Aorta (tissue), 5 donors: ENCODE results near the gene OR51A7. TPM values are rescaled to one million over a fixed set of nuclear protein-coding genes. Genes with fewer than 3 reads are reported as not detected.
"Not testable (repeated sequence)": the region's sequence is repeated elsewhere in the genome, so short reads cannot be mapped to it uniquely, and the experiment has no call there.

Source experiments
- ATAC-seq: fragments of 200-7000 bp; cut with Tn5 transposase; one replicate; pipeline ENCODE4 v1.9.1; 2022; ENCODE audit warnings: moderate library complexity; ENCODE audit not compliant: low FRiP score
- DNase-seq, 2 donors: peaks; one replicate each; pipeline ENCODE4 v3.0.0-alpha.2; 2020
- H3K27ac ChIP-seq, 2 donors: one replicate each; pipeline ENCODE4 v1.5.1; 2013; ENCODE audit warnings: low read length in 2 of 2, mild to moderate bottlenecking in 2 of 2, moderate library complexity in 2 of 2, control low read depth in 1 of 2, inconsistent platforms in 1 of 2, low read depth in 1 of 2
- H3K27me3 ChIP-seq, 2 donors: one replicate each; pipeline ENCODE4 v1.6.1; 2013; ENCODE audit warnings: control low read depth in 1 of 2, low read length in 1 of 2, mild to moderate bottlenecking in 1 of 2, moderate library complexity in 1 of 2; ENCODE audit not compliant: insufficient read depth in 2 of 2, control insufficient read depth in 1 of 2
- H3K36me3 ChIP-seq, 2 donors: one replicate each; pipeline ENCODE4 v1.6.1; 2013; ENCODE audit warnings: control low read depth in 1 of 2, low read length in 1 of 2, mild to moderate bottlenecking in 1 of 2; ENCODE audit not compliant: insufficient read depth in 2 of 2, control insufficient read depth in 1 of 2
- H3K4me1 ChIP-seq, 2 donors: one replicate each; pipeline ENCODE4 v1.6.1; 2013; ENCODE audit warnings: low read length in 2 of 2, control low read depth in 1 of 2, mild to moderate bottlenecking in 1 of 2, moderate library complexity in 1 of 2; ENCODE audit not compliant: insufficient read depth in 2 of 2, control insufficient read depth in 1 of 2
- H3K4me3 ChIP-seq, 2 donors: one replicate each; pipeline ENCODE4 v1.5.1; 2013; ENCODE audit warnings: low read length in 2 of 2, control low read depth in 1 of 2, mild to moderate bottlenecking in 1 of 2
- H3K9me3 ChIP-seq: one replicate; pipeline ENCODE4 v1.6.1; 2013; ENCODE audit warnings: mild to moderate bottlenecking, low read length; ENCODE audit not compliant: control insufficient read depth
- WGBS, 2 donors: extraction: QIAGEN DNeasy Blood & Tissue Kit; methylation state at CpG; one replicate each; pipeline ENCODE4 v1.1.7; 2013; 5-methylcytosine and 5-hydroxymethylcytosine counted together
- intact Hi-C, 2 donors: fragments of 100-400 bp; cut with DNase I; formaldehyde crosslinking; loops; one replicate each; pipeline versions ENCODE4 v1.14.2 to v1.15.0; 2022
- polyA plus RNA-seq, 2 donors: library from polyadenylated mRNA; stranded (reverse); fragments of 200-250 nt; gene quantifications; one replicate each; pipeline ENCODE4 v1.2.3, GENCODE V29; 2013
- total RNA-seq, 2 donors: library from RNA; stranded (reverse); fragmentation: NEBNext Ultra II Directional; extraction: Animal tissue kit (Norgen Biotek cat#: 25700); gene quantifications; one replicate each; pipeline ENCODE4 v1.2.1, GENCODE V29; 2021
- donor health status: healthy with polysubstance abuse.
- donor health status: Bipolar disorder and iron deficiency.
- donor health status: DM: no; HTN: no; CAD: no.
- donor health status: DM: no; HTN: no; CAD: no.
- donor health status: DM: yes; HTN: yes; CAD: no.

The OR51A7 gene
- total and polyA plus RNA-seq, 4 donors: not detected

DNA sequence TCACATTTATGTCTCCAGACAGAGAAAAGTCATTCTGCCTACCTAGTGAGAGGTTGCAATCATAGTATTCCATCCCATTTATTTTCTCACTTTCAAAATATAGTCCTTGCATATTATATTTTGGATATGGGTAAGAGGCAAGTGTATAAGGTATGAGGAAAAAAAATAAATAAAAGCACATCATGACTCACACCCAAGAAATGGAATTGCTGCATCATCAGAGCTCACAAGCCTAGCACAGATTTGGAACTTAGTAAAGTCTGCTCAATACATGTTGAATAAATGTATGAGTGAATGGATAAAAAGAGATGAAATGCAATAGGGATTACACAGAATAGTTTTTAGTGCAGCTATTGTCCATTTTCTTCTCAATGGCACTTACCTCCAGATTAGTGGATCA, 23.0 kb downstream of the OR51A7 start:
- H3K4me1 ChIP-seq: no peaks in the 10 kb centered on the region
- no peaks in the 10 kb centered on the region for H3K27me3 ChIP-seq
- no peaks in the 10 kb centered on the region for H3K9me3 ChIP-seq
- H3K27ac ChIP-seq: no peak overlapping the region
- intact Hi-C loops: no loop called here
- H3K4me3 ChIP-seq: no peak overlapping the region
- no peak for ATAC-seq
- no peaks in the 10 kb centered on the region for H3K36me3 ChIP-seq
- DNase-seq: no peak

DNA sequence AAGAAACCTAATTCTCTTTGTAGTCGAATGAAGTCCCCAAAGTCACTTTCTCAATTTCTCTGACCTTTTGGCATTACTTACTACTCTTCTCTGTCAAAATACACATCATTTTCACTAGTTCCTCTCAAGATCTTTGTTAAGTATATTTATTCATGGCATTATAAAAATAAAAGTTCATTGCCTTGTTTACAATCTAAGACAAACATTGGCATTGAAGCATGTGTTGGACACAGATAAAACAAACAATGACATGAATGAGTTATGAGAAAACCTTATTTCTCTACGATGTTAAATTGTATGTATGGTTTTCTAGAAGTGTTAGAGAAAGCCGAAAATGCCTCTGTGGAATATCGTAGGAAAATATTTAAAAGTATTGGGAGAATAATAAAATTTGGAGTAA, 29.2 kb downstream of the OR51A7 start:
- intact Hi-C loops: no loop called here
- Histone ChIP-seq H3K27ac (no peak overlapping the region), H3K9me3 (peaks cover 2% of the 10 kb centered on the region), H3K4me1 (no peaks in the 10 kb centered on the region), H3K27me3 (peaks cover 0 to 3% of the 10 kb centered on the region in 2 donors), H3K4me3 (no peak overlapping the region), H3K36me3 (no peaks in the 10 kb centered on the region)
- DNase-seq: no peak
- no peak for ATAC-seq
- WGBS, 2 donors: 47 to 69% methylated on average over 4 of the region's 4 CpGs

- ATAC-seq: no peak
- Histone ChIP-seq H3K4me1 (no peaks in the 10 kb centered on the region), H3K36me3 (no peaks in the 10 kb centered on the region), H3K4me3 (no peak overlapping the region), H3K27ac (no peak overlapping the region), H3K9me3 (peaks cover 2% of the 10 kb centered on the region), H3K27me3 (peaks cover 0 to 3% of the 10 kb centered on the region in 2 donors)
- DNase-seq: no peak
- 73 to 76% methylated on average over 3 of the region's 3 CpGs for WGBS, 2 donors
- intact Hi-C loops: no loop called here
Observed at GRCh38 chr11:4936745-4937144, 33.2 kb downstream of the OR51A7 start.

- DNase-seq (no peak), ATAC-seq (no peak)
- no peaks in the 10 kb centered on the region for H3K4me1 ChIP-seq
- intact Hi-C loops: no loop called here
- no peaks in the 10 kb centered on the region for H3K27me3 ChIP-seq
- no peaks in the 10 kb centered on the region for H3K36me3 ChIP-seq
- H3K9me3 ChIP-seq: no peaks in the 10 kb centered on the region
- no peak within 1 kb of the TSS for H3K27ac ChIP-seq
- no peak within 1 kb of the TSS for H3K4me3 ChIP-seq
Observed at GRCh38 chr11:4947505-4947904, 43.9 kb downstream of the OR51A7 start, which contains the start of gene OR51A4. Gene OR51A4 (minus strand): TSS chr11:4947605. CDS start chr11:4947100, 505 bp downstream.

GRCh38 chr11:4955613-4956012, 52.0 kb downstream of the OR51A7 start, which contains the start of gene OR51A2:
Gene OR51A2 (minus strand): TSS chr11:4955713. CDS start chr11:4955713, 0 bp downstream.
- H3K4me1 ChIP-seq, H3K9me3 ChIP-seq, H3K36me3 ChIP-seq, H3K27me3 ChIP-seq, ATAC-seq, intact Hi-C loops, H3K4me3 ChIP-seq, DNase-seq, H3K27ac ChIP-seq: not testable (repeated sequence)
- 61 to 67% methylated on average over 2 of the region's 2 CpGs for WGBS, 2 donors

DNA sequence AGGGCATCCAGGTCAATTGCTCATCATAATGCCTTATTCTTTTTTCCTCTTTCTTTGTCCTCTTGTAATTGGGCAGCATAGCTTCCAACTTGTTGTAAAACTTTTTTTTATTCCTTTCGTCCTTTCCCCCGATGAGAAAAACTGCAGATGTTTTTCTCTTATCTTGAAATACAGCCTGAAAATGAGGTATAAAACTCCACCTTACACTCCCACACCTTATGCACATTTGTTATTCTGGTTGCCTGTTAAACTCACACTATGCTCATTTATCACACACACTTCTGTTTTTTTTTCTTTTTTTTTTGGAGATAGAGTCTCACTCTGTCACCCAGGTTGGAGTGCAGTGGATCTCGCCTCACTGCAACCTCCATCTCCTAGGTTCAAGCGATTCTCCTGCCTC, 53.8 kb downstream of the OR51A7 start:
- H3K4me1 ChIP-seq: no peaks in the 10 kb centered on the region
- H3K27ac ChIP-seq: no peak overlapping the region
- DNase-seq (no peak), ATAC-seq (no peak)
- H3K27me3 ChIP-seq: peaks cover 0 to 1% of the 10 kb centered on the region in 2 donors
- intact Hi-C loops: no loop called here
- no peak overlapping the region for H3K4me3 ChIP-seq
- no peaks in the 10 kb centered on the region for H3K36me3 ChIP-seq
- H3K9me3 ChIP-seq: no peaks in the 10 kb centered on the region
- WGBS, 2 donors: 79 to 82% methylated on average over 4 of the region's 4 CpGs

Other genes starting within 250 kb of the OR51A7 start
- 1 to 10 TPM in 1 of 2 donors, under 1 TPM in 1; 0.51 to 1.2 TPM for gene OR51E2, start 205.9 kb upstream of the OR51A7 start, total RNA-seq
- not detected for gene OR51E2, start 205.9 kb upstream of the OR51A7 start, polyA plus RNA-seq
- not detected for gene MMP26, start 199.0 kb upstream of the OR51A7 start, total RNA-seq
- not detected for gene MMP26, start 199.0 kb upstream of the OR51A7 start, polyA plus RNA-seq
- gene OR51F1, start 133.8 kb upstream of the OR51A7 start, total RNA-seq: not detected
- gene OR51F1, start 133.8 kb upstream of the OR51A7 start, polyA plus RNA-seq: not detected
- gene OR52R1, start 99.4 kb upstream of the OR51A7 start, total RNA-seq: not detected
- gene OR52R1, start 99.4 kb upstream of the OR51A7 start, polyA plus RNA-seq: not detected
- not detected for gene OR51F2, start 82.5 kb upstream of the OR51A7 start, total RNA-seq
- under 1 TPM in 1 of 2 donors, not detected in 1; 0.50 TPM for gene OR51F2, start 82.5 kb upstream of the OR51A7 start, polyA plus RNA-seq
- not detected for gene OR51S1, start 54.6 kb upstream of the OR51A7 start, total RNA-seq
- gene OR51S1, start 54.6 kb upstream of the OR51A7 start, polyA plus RNA-seq: not detected
- not detected for gene OR51T1, start 21.9 kb upstream of the OR51A7 start, total RNA-seq
- gene OR51T1, start 21.9 kb upstream of the OR51A7 start, polyA plus RNA-seq: not detected
- gene OR51G2, start 15.6 kb downstream of the OR51A7 start, total RNA-seq: not detected
- gene OR51G2, start 15.6 kb downstream of the OR51A7 start, polyA plus RNA-seq: not detected
- not detected for gene OR51G1, start 20.6 kb downstream of the OR51A7 start, total RNA-seq
- gene OR51G1, start 20.6 kb downstream of the OR51A7 start, polyA plus RNA-seq: not detected
- gene OR51A4, start 43.8 kb downstream of the OR51A7 start, total RNA-seq: not detected
- gene OR51A4, start 43.8 kb downstream of the OR51A7 start, polyA plus RNA-seq: not detected
- not detected for gene OR51A2, start 51.9 kb downstream of the OR51A7 start, total RNA-seq
- not detected for gene OR51A2, start 51.9 kb downstream of the OR51A7 start, polyA plus RNA-seq
- not detected for gene OR51L1, start 91.1 kb downstream of the OR51A7 start, total RNA-seq
- gene OR51L1, start 91.1 kb downstream of the OR51A7 start, polyA plus RNA-seq: not detected
- not detected for gene OR52J3, start 142.7 kb downstream of the OR51A7 start, total RNA-seq
- not detected for gene OR52J3, start 142.7 kb downstream of the OR51A7 start, polyA plus RNA-seq
- gene OR52E2, start 155.8 kb downstream of the OR51A7 start, total RNA-seq: not detected
- gene OR52E2, start 155.8 kb downstream of the OR51A7 start, polyA plus RNA-seq: not detected
- gene OR52E1, start 165.8 kb downstream of the OR51A7 start, total RNA-seq: not detected
- gene OR52E1, start 165.8 kb downstream of the OR51A7 start, polyA plus RNA-seq: not detected
- gene OR52A5, start 234.6 kb downstream of the OR51A7 start, total RNA-seq: not detected
- not detected for gene OR52A5, start 234.6 kb downstream of the OR51A7 start, polyA plus RNA-seq